Mesothelial cell of epicardium (in vitro differentiated cells): ENCODE measurements around the gene MRGPRD. TPM values are rescaled to one million over a fixed set of nuclear protein-coding genes. Genes with fewer than 3 reads are reported as not detected.

Source experiments
- DNase-seq, 2 experiments: peaks; one replicate each; pipeline ENCODE4 v3.0.0; 2021; ENCODE audit warnings: low spot score in 2 of 2; ENCODE audit not compliant: unreplicated experiment in 2 of 2
- H3K27ac Mint-ChIP-seq: 2 replicates; pipeline ENCODE4 v1.8.0; 2021; ENCODE audit warnings: mixed read lengths
- H3K27me3 Mint-ChIP-seq: 2 replicates; pipeline ENCODE4 v1.8.0; 2021; ENCODE audit warnings: low read depth, mixed read lengths
- H3K36me3 Mint-ChIP-seq: 2 replicates; pipeline ENCODE4 v1.8.0; 2021; ENCODE audit warnings: mixed read lengths
- H3K4me1 Mint-ChIP-seq: 2 replicates; pipeline ENCODE4 v1.8.0; 2021; ENCODE audit warnings: mixed read lengths
- H3K4me3 Mint-ChIP-seq: 2 replicates; pipeline ENCODE4 v1.8.0; 2021; ENCODE audit warnings: mild to moderate bottlenecking, moderate library complexity, mixed read lengths
- H3K9me3 Mint-ChIP-seq: 2 replicates; pipeline ENCODE4 v1.8.0; 2021; ENCODE audit warnings: mixed read lengths
- CTCF ChIP-seq: fragments of 200-600 bp; sonication (generic); IDR thresholded peaks from one replicate; pipeline ENCODE4 v1.5.0; 2021; ENCODE audit warnings: antibody characterized with exemption; ENCODE audit not compliant: unreplicated experiment
- total RNA-seq: library from RNA; stranded (reverse); gene quantifications from 3 replicates; pipeline ENCODE4 v1.2.1, GENCODE V29; 2021

MRGPRD gene
- total RNA-seq, 1 donor from 2014 or later: not detected

GRCh38 chr11:68973219-68973618 is 7.6 kb downstream of the MRGPRD start:
- peak overlapping the region; percentile 62 for H3K27ac Mint-ChIP-seq
- H3K4me1 Mint-ChIP-seq: peaks cover 22% of the 10 kb centered on the region
- no peak overlapping the region for H3K4me3 Mint-ChIP-seq
- DNase-seq: no peak
- no peaks in the 10 kb centered on the region for H3K9me3 Mint-ChIP-seq
- no peaks in the 10 kb centered on the region for H3K36me3 Mint-ChIP-seq
- no peak for TF ChIP-seq CTCF
- H3K27me3 Mint-ChIP-seq: no peaks in the 10 kb centered on the region

DNA sequence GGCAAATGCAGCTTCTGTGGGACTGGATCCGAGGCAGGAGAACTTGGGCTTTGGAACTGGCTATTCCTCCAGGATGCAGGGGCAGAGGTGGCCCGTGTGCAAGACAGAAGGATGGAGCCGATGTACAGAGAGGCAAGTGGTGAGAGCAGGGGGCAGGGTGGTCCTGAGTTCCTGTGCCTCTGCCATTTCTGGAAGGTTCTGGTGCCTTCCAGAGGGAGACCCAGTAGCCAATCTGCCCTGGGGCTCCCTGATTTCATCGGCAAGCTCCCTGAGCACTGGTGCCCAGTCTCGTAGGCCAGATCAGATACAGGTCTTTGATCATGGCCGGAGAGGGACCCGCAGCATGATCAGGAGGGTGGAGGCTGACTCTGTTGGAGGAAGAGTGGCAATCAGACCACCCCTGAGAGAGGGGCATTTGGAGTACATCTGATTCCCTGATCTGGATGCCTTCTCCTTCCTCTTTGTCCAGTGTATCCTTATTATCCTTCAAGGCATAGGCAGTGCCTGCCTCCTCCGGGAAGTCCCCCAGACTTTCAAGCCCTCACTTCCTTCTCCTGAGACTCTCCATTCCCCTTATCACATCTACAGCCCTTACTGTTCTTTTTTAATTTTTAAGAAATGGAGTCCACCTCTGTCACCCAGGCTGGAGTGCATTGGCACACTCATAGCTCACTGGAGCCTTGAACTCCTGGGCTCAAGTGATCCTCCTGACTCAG is 9.7 kb downstream of the MRGPRD start:
- DNase-seq: no peak
- no peaks in the 10 kb centered on the region for H3K9me3 Mint-ChIP-seq

DNA sequence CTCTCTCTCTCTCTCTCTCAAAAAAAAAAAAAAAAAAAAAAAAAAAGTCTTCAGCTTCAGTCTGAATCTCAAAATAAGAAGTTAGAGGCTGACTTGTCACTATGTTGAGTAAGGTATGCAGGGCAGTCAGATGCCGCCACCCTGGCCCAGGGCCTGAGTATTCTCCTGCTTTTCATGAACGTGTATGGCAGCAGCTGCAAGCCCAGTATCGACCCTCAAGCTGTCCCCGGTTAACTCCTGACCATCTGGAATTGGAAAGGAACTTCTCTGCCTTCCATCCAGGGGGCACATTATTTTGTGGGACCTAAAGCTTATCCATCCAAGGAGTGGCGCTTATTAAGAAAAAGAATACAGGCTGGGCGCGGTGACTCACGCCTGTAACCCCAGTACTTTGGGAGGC is 11.4 kb downstream of the MRGPRD start:
- TF ChIP-seq CTCF: no peak
- no peak overlapping the region for H3K27ac Mint-ChIP-seq
- H3K4me1 Mint-ChIP-seq: peaks cover 16% of the 10 kb centered on the region
- DNase-seq: no peak
- no peak overlapping the region for H3K4me3 Mint-ChIP-seq
- H3K27me3 Mint-ChIP-seq: no peaks in the 10 kb centered on the region
- H3K36me3 Mint-ChIP-seq: no peaks in the 10 kb centered on the region
- H3K9me3 Mint-ChIP-seq: no peaks in the 10 kb centered on the region

More for the DNA sequence above, 9.7 kb downstream of the MRGPRD start:
- Mint-ChIP-seq H3K4me1 (peaks cover 17% of the 10 kb centered on the region), H3K36me3 (no peaks in the 10 kb centered on the region), H3K27me3 (no peaks in the 10 kb centered on the region), H3K4me3 (no peak overlapping the region), H3K27ac (no peak overlapping the region)
- TF ChIP-seq CTCF: no peak

- Mint-ChIP-seq H3K4me1 (peaks cover 12% of the 10 kb centered on the region), H3K4me3 (no peak overlapping the region), H3K9me3 (no peaks in the 10 kb centered on the region), H3K27me3 (peaks cover 3% of the 10 kb centered on the region), H3K36me3 (no peaks in the 10 kb centered on the region), H3K27ac (no peak overlapping the region)
- no peak for TF ChIP-seq CTCF
- DNase-seq: no peak
Observed at GRCh38 chr11:68968306-68969250, 12.2 kb downstream of the MRGPRD start.

- H3K36me3 Mint-ChIP-seq: no peaks in the 10 kb centered on the region
- no peak overlapping the region for H3K4me3 Mint-ChIP-seq
- no peaks in the 10 kb centered on the region for H3K4me1 Mint-ChIP-seq
- H3K27me3 Mint-ChIP-seq: peaks cover 3% of the 10 kb centered on the region
- TF ChIP-seq CTCF: no peak
- no peak overlapping the region for H3K27ac Mint-ChIP-seq
- DNase-seq: no peak
- no peaks in the 10 kb centered on the region for H3K9me3 Mint-ChIP-seq
Observed at GRCh38 chr11:68966894-68967780, 13.6 kb downstream of the MRGPRD start.
